ENCODE data around the gene CCR6. TPM values are rescaled to one million over a fixed set of nuclear protein-coding genes. Genes with fewer than 3 reads are reported as not detected.

CCR6 gene
- total and polyA plus RNA-seq, 2 donors (not counting 1 experiment from before 2014, with no cell fraction given): not detected

DNA sequence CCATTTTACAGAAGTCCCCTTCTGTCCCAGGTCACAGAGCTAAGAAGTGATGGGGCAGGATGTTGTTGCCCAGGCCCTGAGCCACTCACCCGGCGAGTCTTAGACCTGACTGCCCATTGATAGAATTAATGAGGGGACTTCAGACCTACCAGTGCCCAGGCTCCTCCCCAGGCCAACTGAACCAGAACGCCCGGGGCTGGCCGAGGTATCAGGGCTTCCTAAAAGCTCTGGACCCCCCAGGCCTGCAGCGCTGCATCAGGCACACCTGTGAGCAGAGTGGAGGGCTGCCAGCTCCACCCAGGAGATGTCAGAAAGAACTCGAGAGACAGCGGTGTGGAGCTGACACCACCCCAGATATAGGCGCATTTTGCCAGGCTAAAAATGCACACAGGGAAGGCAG is 31.4 kb downstream of the CCR6 start:
- Histone ChIP-seq H3K4me3 (replicated peaks in 1 of 4; ENCODE audit: control extremely low read depth in 1 of 4, insufficient read depth in 1 of 4, low read depth in 3 of 4, low read length in 4 of 4) (no peak overlapping the region), H3K4me1 (ENCODE audit: control insufficient read depth, extremely low read depth, insufficient read depth, low read length) (no peaks in the 10 kb centered on the region), H3K27ac (ENCODE audit: insufficient read depth, low read length) (no peak overlapping the region), H3K4me2 (ENCODE audit: extremely low read depth, insufficient read depth, low read length) (no peak overlapping the region), H3K9ac (ENCODE audit: insufficient read depth, low read length) (no peak overlapping the region), H4K20me1 (ENCODE audit: control insufficient read depth, extremely low read depth, insufficient read depth, low read length) (no peaks in the 10 kb centered on the region), H3K79me2 (ENCODE audit: control insufficient read depth, insufficient read depth, low read length) (no peaks in the 10 kb centered on the region), H2AFZ (ENCODE audit: low read length) (no peak overlapping the region), H3K9me3 (ENCODE audit: control insufficient read depth, insufficient read depth, low read depth, low read length) (no peaks in the 10 kb centered on the region), H3K36me3 (ENCODE audit: control insufficient read depth, insufficient read depth, low read length) (no peaks in the 10 kb centered on the region), H3K27me3 (ENCODE audit: control insufficient read depth, insufficient read depth, low read length) (no peaks in the 10 kb centered on the region)
- TF ChIP-seq EZH2 (IDR thresholded peaks at IDR 0.05; ENCODE audit: low read length, missing control alignments): no peak
- TF ChIP-seq, protein P1, sequence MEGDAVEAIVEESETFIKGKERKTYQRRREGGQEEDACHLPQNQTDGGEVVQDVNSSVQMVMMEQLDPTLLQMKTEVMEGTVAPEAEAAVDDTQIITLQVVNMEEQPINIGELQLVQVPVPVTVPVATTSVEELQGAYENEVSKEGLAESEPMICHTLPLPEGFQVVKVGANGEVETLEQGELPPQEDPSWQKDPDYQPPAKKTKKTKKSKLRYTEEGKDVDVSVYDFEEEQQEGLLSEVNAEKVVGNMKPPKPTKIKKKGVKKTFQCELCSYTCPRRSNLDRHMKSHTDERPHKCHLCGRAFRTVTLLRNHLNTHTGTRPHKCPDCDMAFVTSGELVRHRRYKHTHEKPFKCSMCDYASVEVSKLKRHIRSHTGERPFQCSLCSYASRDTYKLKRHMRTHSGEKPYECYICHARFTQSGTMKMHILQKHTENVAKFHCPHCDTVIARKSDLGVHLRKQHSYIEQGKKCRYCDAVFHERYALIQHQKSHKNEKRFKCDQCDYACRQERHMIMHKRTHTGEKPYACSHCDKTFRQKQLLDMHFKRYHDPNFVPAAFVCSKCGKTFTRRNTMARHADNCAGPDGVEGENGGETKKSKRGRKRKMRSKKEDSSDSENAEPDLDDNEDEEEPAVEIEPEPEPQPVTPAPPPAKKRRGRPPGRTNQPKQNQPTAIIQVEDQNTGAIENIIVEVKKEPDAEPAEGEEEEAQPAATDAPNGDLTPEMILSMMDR (conservative IDR thresholded peaks at IDR 0.05 in 1 of 2, IDR thresholded peaks at IDR 0.05 in 1 of 2; ENCODE audit: low read depth in 1 of 2, low read length in 2 of 2): no peak
- no peak for DNase-seq (ENCODE audit: low read depth in 2 of 2)

DNA sequence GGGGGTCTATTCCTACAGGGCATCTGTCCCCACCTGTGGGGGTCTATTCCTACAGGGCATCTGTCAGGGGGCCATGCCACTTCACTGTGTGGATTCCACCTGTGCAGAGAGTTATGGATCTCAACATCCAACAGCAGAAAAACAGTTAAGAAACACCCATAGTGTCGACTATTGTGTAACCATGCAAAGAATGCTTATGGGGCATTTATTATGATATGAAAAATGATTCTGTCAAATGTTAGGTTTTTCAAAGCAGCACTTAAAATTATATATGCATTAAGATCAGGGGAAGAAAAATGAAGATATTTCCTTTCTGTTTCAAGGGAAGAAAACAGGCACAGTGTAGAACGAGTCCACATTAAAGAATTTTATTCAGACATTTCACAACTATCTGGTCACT is 32.0 kb downstream of the CCR6 start:
- no peak for TF ChIP-seq EZH2 (IDR thresholded peaks at IDR 0.05; ENCODE audit: low read length, missing control alignments)
- TF ChIP-seq, protein P1 (conservative IDR thresholded peaks at IDR 0.05 in 1 of 2, IDR thresholded peaks at IDR 0.05 in 1 of 2; ENCODE audit: low read depth in 1 of 2, low read length in 2 of 2): no peak
- H3K9ac ChIP-seq (ENCODE audit: insufficient read depth, low read length): no peak overlapping the region
- H4K20me1 ChIP-seq (ENCODE audit: control insufficient read depth, extremely low read depth, insufficient read depth, low read length): no peaks in the 10 kb centered on the region
- H3K4me2 ChIP-seq (ENCODE audit: extremely low read depth, insufficient read depth, low read length): no peak overlapping the region
- H3K4me3 ChIP-seq (replicated peaks in 1 of 4; ENCODE audit: control extremely low read depth in 1 of 4, insufficient read depth in 1 of 4, low read depth in 3 of 4, low read length in 4 of 4): no peak overlapping the region
- H3K27me3 ChIP-seq (ENCODE audit: control insufficient read depth, insufficient read depth, low read length): no peaks in the 10 kb centered on the region
- H3K27ac ChIP-seq (ENCODE audit: insufficient read depth, low read length): no peak overlapping the region
- no peaks in the 10 kb centered on the region for H3K36me3 ChIP-seq (ENCODE audit: control insufficient read depth, insufficient read depth, low read length)
- no peak overlapping the region for H2AFZ ChIP-seq (ENCODE audit: low read length)
- H3K4me1 ChIP-seq (ENCODE audit: control insufficient read depth, extremely low read depth, insufficient read depth, low read length): no peaks in the 10 kb centered on the region
- no peaks in the 10 kb centered on the region for H3K79me2 ChIP-seq (ENCODE audit: control insufficient read depth, insufficient read depth, low read length)
- DNase-seq (ENCODE audit: low read depth in 2 of 2): no peak
- H3K9me3 ChIP-seq (ENCODE audit: control insufficient read depth, insufficient read depth, low read depth, low read length): no peaks in the 10 kb centered on the region

DNA sequence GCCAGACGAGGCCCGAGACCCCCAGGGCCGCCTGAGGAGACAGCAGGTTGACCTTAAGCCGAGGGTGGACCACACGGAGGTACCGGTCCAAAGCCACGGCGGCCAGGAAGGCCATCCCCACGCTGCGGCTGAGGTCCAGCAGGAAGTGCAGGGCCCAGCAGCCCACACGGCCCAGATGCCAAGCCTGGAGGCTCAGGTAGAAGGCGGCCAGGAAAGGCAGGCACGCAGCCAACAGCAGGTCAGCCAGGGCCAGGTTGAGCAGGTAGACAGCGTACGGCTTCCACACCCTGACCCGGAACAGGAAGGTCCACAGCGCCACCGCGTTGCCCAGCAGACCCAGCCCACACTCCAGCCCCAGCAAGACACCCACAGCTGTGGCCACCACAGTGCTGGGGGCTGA is 34.5 kb downstream of the CCR6 start:
- no peaks in the 10 kb centered on the region for H3K36me3 ChIP-seq (ENCODE audit: control insufficient read depth, insufficient read depth, low read length)
- no peaks in the 10 kb centered on the region for H3K27me3 ChIP-seq (ENCODE audit: control insufficient read depth, insufficient read depth, low read length)
- no peak overlapping the region for H3K4me3 ChIP-seq (replicated peaks in 1 of 4; ENCODE audit: control extremely low read depth in 1 of 4, insufficient read depth in 1 of 4, low read depth in 3 of 4, low read length in 4 of 4)
- no peak for DNase-seq (ENCODE audit: low read depth in 2 of 2)
- no peaks in the 10 kb centered on the region for H3K4me1 ChIP-seq (ENCODE audit: control insufficient read depth, extremely low read depth, insufficient read depth, low read length)
- H2AFZ ChIP-seq (ENCODE audit: low read length): no peak overlapping the region
- H3K4me2 ChIP-seq (ENCODE audit: extremely low read depth, insufficient read depth, low read length): no peak overlapping the region
- no peak overlapping the region for H3K27ac ChIP-seq (ENCODE audit: insufficient read depth, low read length)
- H3K9ac ChIP-seq (ENCODE audit: insufficient read depth, low read length): no peak overlapping the region
- no peaks in the 10 kb centered on the region for H3K79me2 ChIP-seq (ENCODE audit: control insufficient read depth, insufficient read depth, low read length)
- TF ChIP-seq, protein P1 (conservative IDR thresholded peaks at IDR 0.05 in 1 of 2, IDR thresholded peaks at IDR 0.05 in 1 of 2; ENCODE audit: low read depth in 1 of 2, low read length in 2 of 2): no peak
- H4K20me1 ChIP-seq (ENCODE audit: control insufficient read depth, extremely low read depth, insufficient read depth, low read length): no peaks in the 10 kb centered on the region
- no peaks in the 10 kb centered on the region for H3K9me3 ChIP-seq (ENCODE audit: control insufficient read depth, insufficient read depth, low read depth, low read length)
